Endodermal cell (in vitro differentiated cells): Measurements from ENCODE around the gene PSMA6. TPM values are rescaled to one million over a fixed set of nuclear protein-coding genes. Genes with fewer than 3 reads are reported as not detected.
"Not testable (repeated sequence)": the region's sequence is repeated elsewhere in the genome, so short reads cannot be mapped to it uniquely, and the experiment has no call there.

ENCODE experiments used
- DNase-seq: peaks from one replicate; pipeline ENCODE4 v3.0.0-alpha.2; 2017
- H3K27ac ChIP-seq: 2 replicates; pipeline ENCODE4 v1.5.1; 2013; ENCODE audit warnings: mild to moderate bottlenecking, low read depth, low read length, moderate library complexity
- H3K27me3 ChIP-seq: 2 replicates; pipeline ENCODE4 v1.6.1; 2013; ENCODE audit warnings: mild to moderate bottlenecking, low read length, moderate library complexity; ENCODE audit not compliant: insufficient read depth, control insufficient read depth, poor library complexity, severe bottlenecking
- H3K36me3 ChIP-seq: 2 replicates; pipeline ENCODE4 v1.7.0; 2013; ENCODE audit warnings: mild to moderate bottlenecking, low read length, moderate library complexity; ENCODE audit not compliant: control insufficient read depth, insufficient read depth
- H3K4me1 ChIP-seq: one replicate; pipeline ENCODE4 v1.7.0; 2013; ENCODE audit warnings: low read length; ENCODE audit not compliant: control insufficient read depth, insufficient read depth
- H3K4me3 ChIP-seq: 2 replicates; pipeline ENCODE4 v1.5.1; 2013; ENCODE audit warnings: mild to moderate bottlenecking, low read length, moderate library complexity
- H3K9ac ChIP-seq: 2 replicates; pipeline ENCODE4 v1.6.1; 2013; ENCODE audit warnings: mild to moderate bottlenecking, low read length, moderate library complexity; ENCODE audit not compliant: poor library complexity, severe bottlenecking; ENCODE audit errors: extremely low read depth
- H3K9me3 ChIP-seq: 2 replicates; pipeline ENCODE4 v1.6.1; 2013; ENCODE audit warnings: mild to moderate bottlenecking, low read length, moderate library complexity; ENCODE audit not compliant: control insufficient read depth
- H3K27ac Mint-ChIP-seq: 2 replicates; pipeline ENCODE4 v1.8.0; 2020; ENCODE audit warnings: mixed read lengths
- H3K27me3 Mint-ChIP-seq: 2 replicates; pipeline ENCODE4 v1.8.0; 2021; ENCODE audit warnings: mild to moderate bottlenecking, mixed read lengths; ENCODE audit not compliant: insufficient read depth
- H3K36me3 Mint-ChIP-seq: 2 replicates; pipeline ENCODE4 v1.8.0; 2020; ENCODE audit warnings: low read depth, mixed read lengths
- H3K4me1 Mint-ChIP-seq: 2 replicates; pipeline ENCODE4 v1.8.0; 2020; ENCODE audit warnings: mixed read lengths
- H3K4me3 Mint-ChIP-seq: 2 replicates; pipeline ENCODE4 v1.8.0; 2020; ENCODE audit warnings: mild to moderate bottlenecking, moderate library complexity, mixed read lengths
- H3K9me3 Mint-ChIP-seq: 2 replicates; pipeline ENCODE4 v1.8.0; 2020; ENCODE audit warnings: mild to moderate bottlenecking, mixed read lengths
- CTCF ChIP-seq: fragments of 200-600 bp; sonication (generic); conservative IDR thresholded peaks from 2 replicates; pipeline ENCODE4 v1.5.0; 2021; ENCODE audit warnings: antibody characterized with exemption, mild to moderate bottlenecking
- WGBS, 2 experiments: methylation state at CpG; one replicate each; pipeline versions ENCODE4 v1.1.5 to v1.1.7; 2013; ENCODE audit warnings: missing lambda C conversion rate in 2 of 2, mixed read lengths in 1 of 2; ENCODE audit not compliant: insufficient coverage in 1 of 2, insufficient read length in 1 of 2; 5-methylcytosine and 5-hydroxymethylcytosine counted together
- total RNA-seq, 2 donors: library from RNA; stranded (reverse); fragmentation: NEBNext Ultra II Directional in 1 of 2; extraction: Animal tissue kit (Norgen Biotek cat#: 25700) in 1 of 2; gene quantifications; 2 replicates in 1 of 2; 3 replicates in 1 of 2; pipeline ENCODE4 v1.2.1, GENCODE V29; 2021

Gene PSMA6
- total RNA-seq, 2 donors from 2014 or later: 263 to 277 TPM

GRCh38 chr14:35344107-35344807 is 52.1 kb downstream of the PSMA6 start:
- Mint-ChIP-seq H3K9me3 (no peaks in the 10 kb centered on the region), H3K27me3 (no peaks in the 10 kb centered on the region), H3K4me3 (no peak overlapping the region), H3K36me3 (no peaks in the 10 kb centered on the region), H3K4me1 (peaks cover 29% of the 10 kb centered on the region), H3K27ac (no peak overlapping the region)
- H3K27me3 ChIP-seq: no peaks in the 10 kb centered on the region
- H3K36me3 ChIP-seq: no peaks in the 10 kb centered on the region
- no peak overlapping the region for H3K4me3 ChIP-seq
- peaks cover 29% of the 10 kb centered on the region for H3K4me1 ChIP-seq
- H3K27ac ChIP-seq: no peak overlapping the region
- WGBS, 2 experiments: 92 to 95% methylated on average over 15 of the region's 15 CpGs
- H3K9ac ChIP-seq: no peak overlapping the region
- no peak for TF ChIP-seq CTCF
- DNase-seq: no peak
- no peaks in the 10 kb centered on the region for H3K9me3 ChIP-seq

- Histone ChIP-seq H3K4me1 (peaks cover 18% of the 10 kb centered on the region), H3K27me3 (no peaks in the 10 kb centered on the region), H3K27ac (peak overlapping the region; percentile 65), H3K4me3 (no peak overlapping the region), H3K36me3 (no peaks in the 10 kb centered on the region), H3K9me3 (no peaks in the 10 kb centered on the region), H3K9ac (peak overlapping the region; percentile 58)
- WGBS, 2 experiments: 84 to 92% methylated on average over 8 to 11 of the region's 11 CpGs
- Mint-ChIP-seq H3K27ac (peak overlapping the region; percentile 99), H3K4me1 (peaks cover 31% of the 10 kb centered on the region), H3K9me3 (no peaks in the 10 kb centered on the region), H3K27me3 (no peaks in the 10 kb centered on the region), H3K36me3 (no peaks in the 10 kb centered on the region), H3K4me3 (peak overlapping the region; percentile 35)
- peak; percentile 55 for DNase-seq
- no peak for TF ChIP-seq CTCF
Observed at GRCh38 chr14:35346738-35347322, 54.6 kb downstream of the PSMA6 start.

GRCh38 chr14:35347323-35348043 is 55.3 kb downstream of the PSMA6 start:
- peaks cover 33% of the 10 kb centered on the region for H3K4me1 Mint-ChIP-seq
- DNase-seq: peak; percentile 76
- TF ChIP-seq CTCF: no peak

GRCh38 chr14:35348044-35348380 is 55.8 kb downstream of the PSMA6 start:
- peak overlapping the region; percentile 99 for H3K27ac Mint-ChIP-seq
- H3K36me3 Mint-ChIP-seq, H3K4me3 ChIP-seq, H3K36me3 ChIP-seq, H3K9me3 Mint-ChIP-seq, H3K9me3 ChIP-seq, DNase-seq, H3K27me3 Mint-ChIP-seq, H3K27me3 ChIP-seq: not testable (repeated sequence)
- peak overlapping the region; percentile 58 for H3K9ac ChIP-seq
- H3K4me1 ChIP-seq: peaks cover 12% of the 10 kb centered on the region
- peak overlapping the region; percentile 35 for H3K4me3 Mint-ChIP-seq
- H3K4me1 Mint-ChIP-seq: peaks cover 33% of the 10 kb centered on the region
- 18 to 80% methylated on average over 1 to 5 of the region's 6 CpGs for WGBS, 2 experiments
- H3K27ac ChIP-seq: peak overlapping the region; percentile 70

More at GRCh38 chr14:35347323-35348043, 55.3 kb downstream of the PSMA6 start:
- no peaks in the 10 kb centered on the region for H3K36me3 Mint-ChIP-seq
- Histone ChIP-seq H3K9me3 (no peaks in the 10 kb centered on the region), H3K27me3 (no peaks in the 10 kb centered on the region), H3K9ac (peak overlapping the region; percentile 58), H3K4me3 (no peak overlapping the region), H3K36me3 (no peaks in the 10 kb centered on the region), H3K27ac (peak overlapping the region; percentile 65), H3K4me1 (peaks cover 12% of the 10 kb centered on the region)
- H3K27me3 Mint-ChIP-seq: no peaks in the 10 kb centered on the region
- no peaks in the 10 kb centered on the region for H3K9me3 Mint-ChIP-seq
- H3K4me3 Mint-ChIP-seq: peak overlapping the region; percentile 35
- WGBS, 2 experiments: 21 to 33% methylated on average over 4 to 13 of the region's 13 CpGs
- H3K27ac Mint-ChIP-seq: peak overlapping the region; percentile 99
